Gastrocnemius medialis (tissue), 4 donors: ENCODE results near the gene RIMKLB. TPM values are rescaled to one million over a fixed set of nuclear protein-coding genes. Genes with fewer than 3 reads are reported as not detected.

Experiments
- ATAC-seq, 2 donors: fragments of 150-250 bp; one replicate each; pipeline ENCODE4 v1.9.1; 2016
- DNase-seq, 2 donors: peaks; one replicate each; pipeline ENCODE4 v3.0.0-alpha.2; 2019
- H3K27ac ChIP-seq, 4 donors: fragments of 200-600 bp; sonication (generic); 1 replicate in 1 of 4; 2 replicates in 3 of 4; pipeline ENCODE4 v1.5.1; 2016 to 2018; ENCODE audit warnings: mild to moderate bottlenecking in 2 of 4, moderate library complexity in 1 of 4
- H3K27me3 ChIP-seq, 3 donors: fragments of 200-600 bp; sonication (generic) in 2 of 3; 1 replicate in 1 of 3; 2 replicates in 2 of 3; pipeline versions ENCODE4 v1.5.1 to v1.6.0; 2016 to 2019; ENCODE audit warnings: mild to moderate bottlenecking in 1 of 3, moderate library complexity in 1 of 3
- H3K36me3 ChIP-seq, 2 donors: fragments of 200-600 bp; sonication (generic) in 1 of 2; one replicate each; pipeline ENCODE4 v1.5.1; 2017 to 2018
- H3K4me1 ChIP-seq, 2 donors: fragments of 200-600 bp; sonication (generic) in 1 of 2; one replicate each; pipeline ENCODE4 v1.5.1; 2016 to 2017; ENCODE audit warnings: mild to moderate bottlenecking in 2 of 2
- H3K4me3 ChIP-seq, 4 donors: fragments of 200-600 bp; sonication (generic) in 3 of 4; 1 replicate in 1 of 4; 2 replicates in 3 of 4; pipeline ENCODE4 v1.5.1; 2016 to 2019; ENCODE audit warnings: mild to moderate bottlenecking in 2 of 4
- H3K9me3 ChIP-seq, 3 donors: fragments of 200-600 bp; sonication (generic) in 2 of 3; 1 replicate in 1 of 3; 2 replicates in 2 of 3; pipeline ENCODE4 v1.5.1; 2016 to 2019
- CTCF ChIP-seq, 5 experiments: fragments of 450-650 bp in 3 of 5; fragments of 200-600 bp in 2 of 5; sonication (generic) in 2 of 5; IDR thresholded peaks in 4 of 5; conservative IDR thresholded peaks in 1 of 5; 1 replicate in 4 of 5; 2 replicates in 1 of 5; pipeline ENCODE4 v1.5.1; 2016 to 2019; ENCODE audit warnings: antibody characterized with exemption in 5 of 5, mild to moderate bottlenecking in 3 of 5, moderate library complexity in 3 of 5
- POLR2A ChIP-seq, 2 donors: fragments of 450-650 bp; IDR thresholded peaks; one replicate each; pipeline ENCODE4 v1.6.1; 2017; ENCODE audit warnings: antibody characterized with exemption in 2 of 2, mild to moderate bottlenecking in 2 of 2, moderate library complexity in 2 of 2
- in situ Hi-C, 4 donors: fragments of 200-750 bp; cut with MboI; loops; one replicate each; pipeline versions ENCODE4 v1.15.0 to v1.8.0; 2017; ENCODE audit warnings: low sequenced_read_pairs in 4 of 4
- intact Hi-C: fragments of 100-400 bp; cut with DNase I; formaldehyde crosslinking; loops from one replicate; pipeline ENCODE4 v1.15.1; 2023; ENCODE audit warnings: low total_unique reads
- total RNA-seq, 4 donors: library from RNA; depleted of rRNA; stranded (reverse); fragments of >200 nt; gene quantifications; one replicate each; pipeline versions ENCODE4 v1.1.0 to v1.2.3, GENCODE V29; 2016

Gene RIMKLB
- total RNA-seq: 10 to 100 TPM in 3 of 4 donors, 1 to 10 TPM in 1; 6.9 to 13.7 (median 11.5) TPM

GRCh38 chr12:8697476-8698131, at the start of gene RIMKLB:
RIMKLB (plus strand) TSS chr12:8697991; CDS start chr12:8713867, 15,876 bp downstream.
- in situ Hi-C loops (loop anchor here in 3 of 4 donors (25.0 kb wide), 2 partner anchors 340 to 365 kb away; no protein-coding TSS in a partner anchor), intact Hi-C loops (loop anchor here (2.0 to 5.0 kb wide), 2 partner anchors 251 to 370 kb away; partner anchors contain the start of gene M6PR)
- peaks cover 0 to 10% of the 10 kb centered on the region in 2 donors for H3K36me3 ChIP-seq
- peaks cover 14 to 21% of the 10 kb centered on the region in 2 donors for H3K4me1 ChIP-seq
- peak within 1 kb of the TSS; percentile 89 to 94 (median 90) for H3K27ac ChIP-seq
- no peaks in the 10 kb centered on the region for H3K27me3 ChIP-seq
- no peaks in the 10 kb centered on the region for H3K9me3 ChIP-seq
- DNase-seq (peak; percentile 46 to 64), ATAC-seq (peak; percentile 81 to 86)
- H3K4me3 ChIP-seq: peak within 1 kb of the TSS; percentile 81 to 97 (median 88)
- peak; percentile 79 to 81 for TF ChIP-seq POLR2A (IDR thresholded peaks at IDR 0.05)
- TF ChIP-seq CTCF (IDR thresholded peaks at IDR 0.05 in 4 of 5, conservative IDR thresholded peaks at IDR 0.05 in 1 of 5): no peak

GRCh38 chr12:8648576-8649205, 49.1 kb upstream of the RIMKLB start:
- DNase-seq (no peak), ATAC-seq (no peak)
- TF ChIP-seq POLR2A (IDR thresholded peaks at IDR 0.05) (no peak), CTCF (IDR thresholded peaks at IDR 0.05 in 4 of 5, conservative IDR thresholded peaks at IDR 0.05 in 1 of 5) (no peak)
- Histone ChIP-seq H3K4me1 (no peaks in the 10 kb centered on the region), H3K27me3 (no peaks in the 10 kb centered on the region), H3K9me3 (no peaks in the 10 kb centered on the region), H3K36me3 (no peaks in the 10 kb centered on the region), H3K4me3 (no peak overlapping the region), H3K27ac (no peak overlapping the region)
- intact Hi-C loops: no loop called here
- in situ Hi-C loops: no loop called here

- TF ChIP-seq CTCF (IDR thresholded peaks at IDR 0.05 in 4 of 5, conservative IDR thresholded peaks at IDR 0.05 in 1 of 5) (no peak), POLR2A (IDR thresholded peaks at IDR 0.05) (no peak)
- H3K4me3 ChIP-seq: no peak overlapping the region
- no peaks in the 10 kb centered on the region for H3K9me3 ChIP-seq
- no peaks in the 10 kb centered on the region for H3K27me3 ChIP-seq
- H3K4me1 ChIP-seq: no peaks in the 10 kb centered on the region
- no peak for DNase-seq
- in situ Hi-C loops (no loop called here), intact Hi-C loops (no loop called here)
- H3K36me3 ChIP-seq: no peaks in the 10 kb centered on the region
- ATAC-seq: no peak
- no peak overlapping the region for H3K27ac ChIP-seq
Measured at GRCh38 chr12:8655421-8655820, 42.4 kb upstream of the RIMKLB start.

GRCh38 chr12:8658346-8658745, 39.4 kb upstream of the RIMKLB start:
- intact Hi-C loops: no loop called here
- Histone ChIP-seq H3K27ac (no peak overlapping the region), H3K9me3 (no peaks in the 10 kb centered on the region), H3K4me3 (no peak overlapping the region), H3K4me1 (no peaks in the 10 kb centered on the region), H3K27me3 (no peaks in the 10 kb centered on the region), H3K36me3 (no peaks in the 10 kb centered on the region)
- in situ Hi-C loops: no loop called here
- DNase-seq (no peak), ATAC-seq (peak in 1 of 2 donors; percentile 37)
- TF ChIP-seq CTCF (IDR thresholded peaks at IDR 0.05 in 4 of 5, conservative IDR thresholded peaks at IDR 0.05 in 1 of 5): no peak
- TF ChIP-seq POLR2A (IDR thresholded peaks at IDR 0.05): no peak
